GM21723 (cell line): ENCODE data around the gene SMG6.

Experiments used
- ATAC-seq: cut with Tn5 transposase; IDR thresholded peaks from one replicate; pipeline ENCODE4 v1.9.1; 2021; ENCODE audit warnings: mild to moderate bottlenecking, moderate library complexity; ENCODE audit not compliant: unreplicated experiment

SMG6 gene

DNA sequence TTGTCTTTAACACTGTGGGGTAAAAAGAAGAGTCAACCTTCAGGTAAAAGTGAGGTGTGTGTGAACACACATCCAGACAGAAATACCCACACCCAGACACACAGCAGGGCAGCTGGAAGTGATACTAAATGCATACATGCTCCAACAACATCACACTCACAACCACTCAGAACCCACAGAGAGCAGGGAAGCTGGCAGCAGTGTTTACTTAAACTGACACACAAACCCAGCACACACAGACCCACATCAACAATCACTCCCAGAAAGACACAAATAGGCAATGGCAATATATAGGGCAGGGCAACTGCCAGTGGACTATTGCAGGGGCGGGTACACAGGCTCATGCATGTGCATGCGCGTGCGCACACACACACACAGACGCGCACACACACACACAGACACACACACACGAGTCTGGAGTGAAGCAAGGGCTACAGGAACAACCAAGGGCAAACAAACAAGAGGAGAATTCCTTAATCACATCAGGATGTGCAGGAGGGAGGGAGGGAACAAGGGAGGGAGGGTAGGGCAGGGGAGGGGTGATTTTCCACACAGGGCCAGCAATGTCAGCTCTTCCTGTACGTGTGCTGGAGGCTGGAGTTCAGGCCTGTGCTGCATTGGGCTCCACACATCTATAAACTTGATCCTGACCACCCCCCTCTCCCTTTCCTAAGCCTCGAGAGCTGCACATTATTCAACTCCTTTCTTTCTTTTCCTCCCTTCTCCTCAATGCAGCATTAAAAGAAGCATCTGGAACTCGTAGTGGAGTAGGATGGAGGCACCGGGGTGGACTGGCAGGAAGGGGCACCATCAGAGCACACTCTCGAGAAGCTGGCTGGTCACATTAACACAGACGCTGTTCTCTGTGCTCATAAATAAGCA is 218.6 kb downstream of the SMG6 start:
- ATAC-seq = no peak

- ATAC-seq = no peak
Observed at GRCh38 chr17:2084036-2084765, 219.4 kb downstream of the SMG6 start.

DNA sequence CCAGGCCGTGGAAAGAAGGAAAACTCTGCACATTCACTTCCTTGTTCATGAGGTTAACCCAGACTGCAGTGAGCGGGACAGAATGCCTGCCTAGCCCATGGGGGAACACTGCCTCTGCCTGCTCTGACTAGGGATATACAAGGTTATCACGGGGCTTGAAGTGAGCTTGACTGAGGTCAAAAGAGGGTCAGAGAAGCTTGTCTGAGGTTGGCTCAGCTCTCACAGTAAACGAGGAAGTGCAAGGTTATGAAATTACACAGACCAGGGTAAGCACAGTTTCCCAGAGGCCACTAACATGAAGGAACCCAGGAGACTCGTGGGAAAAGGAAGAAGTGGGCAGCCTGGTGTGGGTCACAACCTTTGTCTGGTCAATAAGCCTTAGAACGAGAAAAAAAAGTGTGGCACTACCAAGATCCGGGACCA is 220.0 kb downstream of the SMG6 start:
- peak; percentile 56 for ATAC-seq

- ATAC-seq = no peak
Observed at GRCh38 chr17:2082003-2082781, 221.4 kb downstream of the SMG6 start.

DNA sequence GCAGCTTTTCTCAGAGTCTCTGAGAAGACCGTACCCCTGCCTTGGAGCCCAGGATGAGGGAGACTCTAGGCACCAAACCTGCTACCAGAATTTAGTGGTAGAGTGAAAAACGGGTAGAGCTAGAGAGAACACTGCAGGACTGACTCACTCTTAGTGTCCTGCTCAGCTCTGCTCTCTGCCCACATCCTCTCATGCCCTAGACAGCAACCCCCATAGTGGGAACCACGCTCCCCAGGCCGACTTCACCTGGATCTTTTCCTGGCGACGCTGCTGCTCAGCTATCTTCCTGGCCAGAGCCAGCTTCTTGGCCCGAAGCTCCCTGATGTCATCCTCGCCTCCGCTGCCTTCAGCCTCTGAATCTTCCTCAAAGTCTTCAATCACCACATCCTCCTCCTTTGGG is 222.0 kb downstream of the SMG6 start:
- ATAC-seq = no peak

DNA sequence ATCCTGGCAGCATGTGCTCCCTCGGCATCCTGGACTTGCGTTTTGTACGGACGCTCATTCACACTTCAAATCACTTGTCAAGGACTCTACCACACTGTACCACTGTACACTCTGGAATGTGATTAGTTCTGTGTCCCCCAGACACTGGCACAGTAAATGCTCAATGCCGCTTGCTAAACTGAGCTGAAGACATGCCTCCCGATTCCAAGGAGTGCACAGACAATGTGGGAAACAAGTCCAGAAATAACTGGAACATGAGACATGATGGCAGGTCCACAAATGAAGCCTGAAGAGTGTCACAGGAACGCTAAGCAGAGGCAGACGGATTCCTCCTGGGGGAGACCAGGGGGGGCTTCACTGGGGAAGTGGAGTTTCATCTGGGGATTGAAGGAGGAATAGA is 226.5 kb downstream of the SMG6 start:
- ATAC-seq = no peak

DNA sequence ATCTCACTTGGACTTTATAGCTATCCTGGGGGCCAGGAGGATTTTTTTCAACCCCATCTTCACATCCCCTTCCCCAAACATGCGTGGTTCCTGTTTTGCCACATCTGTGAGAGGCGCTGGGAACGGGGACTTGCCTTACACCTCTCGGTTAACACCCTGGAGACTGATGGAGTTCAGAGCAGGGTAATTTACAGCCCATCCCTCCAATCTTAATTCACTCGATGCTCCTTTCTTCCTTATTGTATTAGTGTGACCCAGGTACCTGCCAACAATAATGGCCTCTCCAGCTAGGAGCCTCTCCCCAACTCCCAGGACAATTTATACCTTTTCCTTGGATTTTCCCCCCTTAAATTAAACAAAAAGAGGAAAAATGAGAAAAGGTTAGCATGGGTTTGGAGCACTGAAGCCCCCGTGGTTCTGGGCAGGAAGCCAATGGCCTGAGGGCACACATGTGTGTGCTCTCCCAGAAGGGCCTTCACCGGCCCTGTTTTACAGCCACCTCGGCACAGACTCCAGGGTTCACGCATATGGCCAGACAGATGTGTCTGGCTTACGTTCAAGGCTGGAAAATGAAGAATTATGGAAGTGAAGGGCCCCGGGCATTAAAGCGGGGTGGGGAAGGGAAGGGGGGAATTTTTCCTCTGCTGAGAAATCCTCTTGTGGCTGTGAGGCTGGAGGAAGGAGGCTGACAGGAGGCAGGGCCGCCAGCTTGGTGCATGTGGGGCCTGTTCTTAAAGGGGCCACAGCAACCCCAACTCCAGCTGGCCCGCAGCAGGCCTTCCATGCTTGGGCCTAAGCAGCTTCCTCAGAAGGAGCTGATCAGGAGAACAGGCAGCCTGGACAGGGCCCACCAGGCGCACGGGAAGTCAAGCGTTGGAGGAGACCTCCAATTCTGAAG is 227.2 kb downstream of the SMG6 start:
- no peak for ATAC-seq

- no peak for ATAC-seq
Observed at GRCh38 chr17:2075336-2076086, 228.1 kb downstream of the SMG6 start.

GRCh38 chr17:2074919-2075318 is 228.7 kb downstream of the SMG6 start:
- ATAC-seq = no peak

GRCh38 chr17:2071455-2072281 is 231.9 kb downstream of the SMG6 start:
- ATAC-seq = no peak

- ATAC-seq = no peak
Observed at GRCh38 chr17:2071024-2071385, 232.6 kb downstream of the SMG6 start.

GRCh38 chr17:2070241-2071023 is 233.2 kb downstream of the SMG6 start:
- peak; percentile 72 for ATAC-seq

- ATAC-seq = no peak
Observed at GRCh38 chr17:2068519-2069051, 235.0 kb downstream of the SMG6 start.

DNA sequence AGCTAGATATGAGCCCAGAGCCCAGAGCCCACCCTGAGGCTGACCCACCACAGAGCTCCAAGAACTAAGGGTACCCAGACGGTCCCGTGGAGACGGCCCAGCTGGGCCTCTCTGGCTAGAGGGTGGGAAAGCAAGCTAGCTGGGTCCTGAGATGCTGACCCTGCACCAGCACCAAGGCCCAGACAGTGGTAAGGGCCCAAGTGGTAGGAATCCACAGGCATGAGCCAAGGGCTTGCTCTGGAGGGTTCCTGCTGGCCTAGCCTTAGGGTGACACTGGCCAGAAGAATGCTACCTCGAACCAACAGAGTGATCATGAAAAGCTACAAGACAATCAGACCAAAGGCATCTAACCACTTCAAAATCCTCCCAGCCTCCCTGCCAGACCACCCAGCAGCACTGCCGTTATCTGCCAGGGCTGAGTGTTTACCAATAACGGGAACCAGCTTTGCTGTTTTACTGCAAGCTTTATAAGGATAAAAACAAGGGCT is 235.5 kb downstream of the SMG6 start:
- no peak for ATAC-seq

GRCh38 chr17:2067608-2068024 is 236.0 kb downstream of the SMG6 start:
- ATAC-seq = no peak

DNA sequence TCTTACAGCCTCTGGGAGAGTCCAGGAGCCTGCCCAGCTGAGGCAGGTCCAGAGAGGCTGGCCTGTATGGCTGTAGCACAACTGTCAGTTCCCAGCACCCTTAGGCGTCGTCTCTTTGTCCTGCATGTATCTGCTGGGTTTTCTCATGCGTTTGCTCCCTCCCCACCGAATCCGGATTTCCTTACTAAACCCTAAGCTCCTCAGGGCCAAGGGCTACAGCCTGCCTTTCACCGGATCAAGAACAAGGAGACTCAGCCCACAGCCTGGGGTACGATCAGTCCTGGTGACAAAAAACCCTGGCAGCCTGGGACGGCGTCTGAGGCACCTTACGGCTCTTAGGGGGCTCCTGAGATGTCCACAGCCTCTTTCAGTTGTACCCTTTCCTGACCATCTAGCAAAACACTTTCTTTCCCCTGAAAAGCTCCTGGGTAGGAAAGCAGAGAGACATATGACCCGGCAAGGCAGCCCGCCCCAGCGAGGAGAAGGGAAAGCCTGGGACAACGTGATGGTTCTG is 236.5 kb downstream of the SMG6 start:
- no peak for ATAC-seq

DNA sequence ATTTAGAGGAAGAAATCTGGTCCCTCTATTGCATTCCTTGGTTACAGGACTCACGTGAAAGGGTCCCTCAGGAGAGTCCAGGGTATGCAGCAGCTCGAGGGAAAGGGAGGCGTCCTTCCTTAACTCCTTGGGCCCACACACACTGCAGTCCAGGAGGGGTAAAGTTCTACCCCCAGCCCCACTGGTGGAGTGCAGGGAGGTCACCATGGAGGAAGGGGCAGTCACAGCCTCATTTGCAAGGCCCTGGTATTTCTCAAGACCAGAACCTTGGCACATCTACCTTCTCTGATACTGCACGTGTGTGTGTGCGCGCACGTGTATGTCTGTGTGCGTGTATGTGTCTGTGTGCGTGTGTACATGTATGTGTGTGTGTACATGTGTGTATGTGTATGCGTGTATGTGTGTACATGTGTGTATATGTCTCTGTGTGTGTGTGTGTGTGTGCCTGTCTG is 237.6 kb downstream of the SMG6 start:
- no peak for ATAC-seq
